Glomerular endothelial cell (primary cell): ENCODE data around the gene KLHDC4. TPM values are rescaled to one million over a fixed set of nuclear protein-coding genes. Genes with fewer than 3 reads are reported as not detected.
"Not testable (repeated sequence)": the region's sequence is repeated elsewhere in the genome, so short reads cannot be mapped to it uniquely, and the experiment has no call there.

Experiments used
- DNase-seq: peaks from one replicate; pipeline ENCODE4 v3.0.0-alpha.2; 2011; ENCODE audit warnings: low read depth, low spot score; ENCODE audit errors: extremely low read depth
- total RNA-seq: library from RNA; depleted of rRNA; stranded (reverse); fragments of >200 nt; gene quantifications from 2 replicates; pipeline ENCODE4 v1.2.3, GENCODE V29; 2015

KLHDC4 gene
- total RNA-seq, 1 donor from 2014 or later = 21.3 TPM

DNA sequence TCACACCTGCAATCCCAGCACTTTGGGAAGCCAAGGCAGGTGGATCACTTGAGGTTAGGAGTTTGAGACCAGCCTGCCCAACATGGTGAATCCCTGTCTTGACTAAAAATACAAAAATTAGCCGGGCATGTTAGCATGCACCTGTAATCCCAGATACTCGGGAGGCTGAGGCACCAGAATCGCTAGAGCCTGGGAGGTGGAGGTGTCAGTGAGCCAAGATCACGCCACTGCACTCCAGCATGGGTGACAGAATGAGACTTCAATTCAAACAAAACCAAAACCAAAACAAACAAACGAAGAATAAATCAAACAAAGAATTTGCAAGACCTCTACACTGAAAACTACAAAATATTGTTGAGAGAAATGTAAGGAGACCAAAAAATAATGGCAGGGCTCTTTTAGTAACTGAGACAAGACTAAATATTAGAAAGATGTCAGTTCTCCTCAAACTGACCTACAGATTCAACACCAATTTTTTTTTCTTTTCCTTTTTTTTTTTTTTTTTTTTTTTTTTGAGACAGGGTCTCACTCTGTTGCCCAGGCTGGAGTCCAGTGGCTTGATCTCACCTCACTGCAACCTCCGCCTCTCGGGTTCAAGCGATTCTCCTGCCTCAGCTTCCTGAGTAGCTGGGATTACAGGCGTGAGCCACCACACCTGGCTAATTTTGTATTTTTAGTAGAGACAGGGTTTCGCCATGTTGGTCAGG is 23.1 kb upstream of the KLHDC4 start:
- not testable (repeated sequence) for DNase-seq

- DNase-seq = not testable (repeated sequence)
Observed at GRCh38 chr16:87787451-87788091, 21.8 kb upstream of the KLHDC4 start.

GRCh38 chr16:87784812-87785211 is 19.0 kb upstream of the KLHDC4 start:
- no peak for DNase-seq

- DNase-seq = no peak
Observed at GRCh38 chr16:87782033-87782432, 16.2 kb upstream of the KLHDC4 start.

DNA sequence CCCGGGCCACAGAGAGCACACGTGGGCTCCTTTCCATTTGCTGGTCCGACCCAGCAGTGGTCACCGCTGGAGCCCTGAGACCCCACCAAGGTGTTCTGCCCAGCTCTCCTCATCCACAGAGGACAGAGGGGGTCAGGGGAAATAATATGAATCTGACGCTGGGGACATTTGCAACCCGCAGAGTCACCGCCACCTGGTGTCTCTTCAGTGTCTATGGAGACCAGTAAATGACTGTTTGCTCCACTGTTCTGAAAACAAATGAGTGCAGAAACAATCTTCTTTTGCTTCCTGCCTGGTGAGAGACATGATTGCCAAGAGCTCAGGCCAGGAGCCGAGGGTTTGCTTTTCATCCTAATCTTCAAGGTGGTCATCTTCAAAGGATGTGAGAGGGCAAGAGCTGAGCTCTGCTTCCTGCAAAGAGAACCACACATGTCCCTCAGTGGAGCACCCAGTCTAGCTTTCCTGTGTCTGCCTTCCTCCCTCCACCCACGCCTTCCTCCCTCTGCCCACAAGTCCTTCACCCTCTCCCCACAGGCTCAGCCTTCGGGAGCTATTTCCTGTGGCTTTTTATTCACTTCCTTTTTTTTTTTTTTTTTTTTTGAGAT is 14.7 kb upstream of the KLHDC4 start:
- DNase-seq = no peak

- DNase-seq = peak; percentile 68
Observed at GRCh38 chr16:87778830-87779579, 13.2 kb upstream of the KLHDC4 start.

- DNase-seq = no peak
Observed at GRCh38 chr16:87778476-87778829, 12.7 kb upstream of the KLHDC4 start.

DNA sequence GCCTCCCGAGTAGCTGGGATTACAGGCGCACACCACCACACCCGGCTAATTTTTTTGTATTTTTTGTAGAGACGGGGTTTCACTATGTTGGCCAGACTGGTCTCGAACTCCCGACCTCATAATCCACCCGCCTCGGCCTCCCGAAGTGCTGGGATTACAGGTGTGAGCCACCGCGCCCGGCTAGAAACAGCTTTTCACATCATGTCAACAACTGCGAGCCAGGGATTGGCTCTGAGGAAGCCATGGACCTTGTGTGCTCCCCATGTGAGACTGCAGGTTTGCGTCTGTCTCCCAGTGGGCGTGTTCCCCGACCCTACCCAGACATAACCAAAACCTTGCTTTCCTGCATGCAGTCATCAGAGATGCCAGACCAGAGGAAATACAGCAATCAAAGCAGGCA is 8.1 kb upstream of the KLHDC4 start:
- not testable (repeated sequence) for DNase-seq

GRCh38 chr16:87767456-87767855 is 1.7 kb upstream of the KLHDC4 start:
- not testable (repeated sequence) for DNase-seq

DNA sequence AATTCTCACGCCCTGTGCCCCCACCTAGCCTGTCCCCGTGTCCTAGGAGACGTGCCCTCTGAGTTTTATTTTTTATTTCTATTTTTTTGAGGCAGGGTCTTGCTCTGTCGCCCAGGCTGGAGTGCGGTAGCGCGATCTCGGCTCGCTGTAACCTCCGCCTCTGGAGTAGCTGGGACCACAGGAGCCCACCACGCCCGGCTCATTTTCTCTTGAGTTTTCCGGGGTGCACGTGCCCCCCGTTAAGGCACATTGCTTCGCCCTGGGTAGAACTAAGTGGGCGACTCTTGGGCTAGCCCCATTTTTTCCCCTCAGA is 655 bp upstream of the KLHDC4 start:
- no peak for DNase-seq

GRCh38 chr16:87765473-87765775 is 362 bp downstream of the KLHDC4 start:
- DNase-seq = no peak

- no peak for DNase-seq
Observed at GRCh38 chr16:87764600-87765472, 950 bp downstream of the KLHDC4 start.

DNA sequence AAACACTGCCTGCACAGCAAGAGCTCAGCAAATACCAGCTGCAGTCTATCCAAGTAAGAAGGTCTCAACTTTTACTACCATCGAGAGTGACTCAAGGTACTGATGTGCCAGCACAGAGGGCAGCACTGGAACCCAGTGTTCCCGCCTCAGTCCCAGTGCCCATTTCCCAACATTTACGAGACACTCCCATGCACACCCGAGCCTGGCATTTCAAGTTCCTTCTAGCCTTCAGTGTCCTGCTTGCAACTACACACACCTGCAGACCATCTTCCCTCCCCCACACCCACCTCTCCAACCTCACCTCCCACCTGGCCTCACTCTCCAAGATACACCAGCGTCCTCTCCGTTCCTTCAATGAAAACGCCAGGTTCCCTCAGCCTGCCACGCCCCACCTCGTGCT is 3.2 kb downstream of the KLHDC4 start:
- no peak for DNase-seq

DNA sequence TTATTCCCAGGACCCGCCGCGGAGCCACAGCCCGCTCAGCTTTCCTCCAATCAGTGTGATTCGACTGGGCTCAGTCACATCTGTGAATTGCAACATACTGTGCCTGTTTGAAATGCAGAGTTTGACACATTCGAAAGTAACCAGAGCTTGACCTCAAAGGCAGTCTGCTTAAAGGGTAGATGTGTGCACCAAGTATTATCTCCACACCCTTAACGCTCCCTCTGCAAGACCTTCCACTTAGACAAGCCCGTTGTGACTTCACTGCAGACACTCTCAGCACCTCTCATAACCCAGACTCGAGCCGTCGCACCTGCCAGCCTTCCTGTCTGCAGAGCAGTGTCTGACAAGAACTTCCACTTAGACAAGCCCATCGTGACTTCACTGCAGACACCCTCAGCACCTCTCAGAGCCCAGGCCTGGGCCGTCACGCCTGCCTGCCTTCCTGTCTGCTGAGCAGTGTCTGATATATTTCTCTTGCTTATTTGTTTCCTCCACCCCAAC is 3.7 kb downstream of the KLHDC4 start:
- DNase-seq = no peak

DNA sequence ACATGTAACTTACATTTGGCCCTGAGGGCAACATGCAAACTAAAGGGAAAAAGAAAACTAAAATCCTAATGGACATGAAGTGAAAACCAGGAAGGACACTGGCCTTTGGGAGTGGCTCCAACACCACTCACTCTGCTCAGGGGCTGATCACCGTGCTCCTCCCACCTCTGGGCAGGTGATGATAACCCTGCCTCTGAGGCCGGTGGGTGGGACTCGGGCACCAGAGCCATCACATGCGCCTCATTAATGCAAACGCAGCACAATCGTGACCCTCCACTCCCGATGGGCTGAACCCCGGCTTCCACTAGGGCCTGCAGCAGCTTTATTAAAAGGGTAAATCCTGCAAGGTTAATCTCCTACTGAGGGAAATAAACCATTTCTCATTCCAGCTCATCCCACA is 4.7 kb downstream of the KLHDC4 start:
- no peak for DNase-seq

- DNase-seq = no peak
Observed at GRCh38 chr16:87757841-87758426, 7.9 kb downstream of the KLHDC4 start.

- no peak for DNase-seq
Observed at GRCh38 chr16:87754535-87754934, 11.3 kb downstream of the KLHDC4 start.

GRCh38 chr16:87747626-87748414 is 18.0 kb downstream of the KLHDC4 start:
- DNase-seq = no peak

DNA sequence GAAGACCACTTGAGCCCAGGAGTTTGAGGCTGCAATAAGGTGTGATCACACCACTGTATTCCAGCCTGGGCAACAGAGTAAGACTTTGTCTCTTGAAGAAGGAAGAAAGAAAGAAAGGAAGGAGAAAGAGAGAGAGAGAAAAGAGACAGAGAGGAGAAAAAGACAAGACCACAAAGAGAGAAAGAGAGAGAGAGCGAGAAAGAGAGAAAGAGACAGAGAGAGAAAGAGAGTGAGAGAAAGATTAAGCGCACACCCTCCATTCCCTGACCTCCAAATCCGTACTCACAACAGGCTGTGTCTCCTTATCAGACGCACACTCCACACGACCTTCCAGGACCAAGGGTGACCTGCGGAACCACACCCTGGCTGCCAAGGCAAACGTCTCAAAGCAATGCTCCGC is 19.6 kb downstream of the KLHDC4 start:
- no peak for DNase-seq
